Measurements from ENCODE around the gene HOXA11. TPM values are rescaled to one million over a fixed set of nuclear protein-coding genes. Genes with fewer than 3 reads are reported as not detected.

The HOXA11 gene
- total and polyA plus RNA-seq, 10 of the 15 experiments (the other 5 are each of a cell fraction or from before 2014, with no cell fraction given), result not detected

- H3K27ac ChIP-seq (ENCODE audit: control insufficient read depth, insufficient read depth), result no peak overlapping the region
- H3K9ac ChIP-seq (ENCODE audit: control insufficient read depth, insufficient read depth, low read length), result no peak overlapping the region
- ChIA-PET SMC1A (ENCODE audit: uncharacterized antibody, unreplicated experiment) (no interaction called here), POLR2A (interaction anchor here (0.6 kb wide), 1 partner anchor 275 kb away, joined by 3 read pairs; no protein-coding TSS in a partner anchor), RAD21 (ENCODE audit: unreplicated experiment) (no interaction called here), CTCF (no interaction called here)
- TF ChIP-seq SIX5 (IDR thresholded peaks at IDR 0.05; ENCODE audit: low read depth, low read length, severe bottlenecking) (no peak), SMC3 (IDR thresholded peaks at IDR 0.05; ENCODE audit: borderline replicate concordance, low read length) (no peak), SRF (IDR thresholded peaks at IDR 0.05; ENCODE audit: low read depth in 2 of 2, low read length in 2 of 2) (no peak), CBX5 (IDR thresholded peaks at IDR 0.05; ENCODE audit: low read depth) (no peak), BCLAF1 (IDR thresholded peaks at IDR 0.05) (no peak)
- intact Hi-C loops (cut with micrococcal nuclease; ENCODE audit: unreplicated experiment), result no loop called here
- H3K4me2 ChIP-seq (ENCODE audit: control insufficient read depth, insufficient read depth), result no peak overlapping the region
- no peak overlapping the region for H2AFZ ChIP-seq (ENCODE audit: control insufficient read depth, low read depth, low read length)
- H3K4me1 ChIP-seq (ENCODE audit: control insufficient read depth, insufficient read depth, low read length), result no peaks in the 10 kb centered on the region
- no peak for ATAC-seq
- no peak for FAIRE-seq
- peaks cover 2% of the 10 kb centered on the region; the same call in 1 of the 3 replicates for H3K9me3 ChIP-seq (replicated peaks; ENCODE audit: control insufficient read depth, insufficient read depth, low read length)
- DNase-seq (ENCODE audit: low read depth, low spot score), result no peak
- H3K27me3 ChIP-seq (replicated peaks in 1 of 2; ENCODE audit: control insufficient read depth in 2 of 2, insufficient read depth in 2 of 2, low read length in 1 of 2), result peaks cover 31 to 49% of the 10 kb centered on the region in 2 experiments
- no peaks in the 10 kb centered on the region for H4K20me1 ChIP-seq (ENCODE audit: control insufficient read depth, insufficient read depth)
- in situ Hi-C loops (cut with MboI), result loop anchor here (25.0 kb wide), 1 partner anchor 1081 kb away; no protein-coding TSS in a partner anchor
- H3K4me3 ChIP-seq, result no peak overlapping the region
- WGBS (ENCODE audit: insufficient coverage, insufficient replicate concordance, low lambda C conversion rate, missing lambda C conversion rate), result 31% methylated on average over 25 of the region's 25 CpGs
- H3K79me2 ChIP-seq (ENCODE audit: control insufficient read depth, insufficient read depth, low read length), result no peaks in the 10 kb centered on the region
- BruUV-seq (replicated peaks), result no TSS peak
- no peaks in the 10 kb centered on the region; a peak in 1 of 4 replicates for H3K36me3 ChIP-seq (ENCODE audit: control insufficient read depth in 2 of 2, insufficient read depth in 2 of 2, low read length in 1 of 2)
Measured at GRCh38 chr7:27168265-27168947, 16.6 kb downstream of the HOXA11 start.
